Measurements from ENCODE around the gene TNN.

DNA sequence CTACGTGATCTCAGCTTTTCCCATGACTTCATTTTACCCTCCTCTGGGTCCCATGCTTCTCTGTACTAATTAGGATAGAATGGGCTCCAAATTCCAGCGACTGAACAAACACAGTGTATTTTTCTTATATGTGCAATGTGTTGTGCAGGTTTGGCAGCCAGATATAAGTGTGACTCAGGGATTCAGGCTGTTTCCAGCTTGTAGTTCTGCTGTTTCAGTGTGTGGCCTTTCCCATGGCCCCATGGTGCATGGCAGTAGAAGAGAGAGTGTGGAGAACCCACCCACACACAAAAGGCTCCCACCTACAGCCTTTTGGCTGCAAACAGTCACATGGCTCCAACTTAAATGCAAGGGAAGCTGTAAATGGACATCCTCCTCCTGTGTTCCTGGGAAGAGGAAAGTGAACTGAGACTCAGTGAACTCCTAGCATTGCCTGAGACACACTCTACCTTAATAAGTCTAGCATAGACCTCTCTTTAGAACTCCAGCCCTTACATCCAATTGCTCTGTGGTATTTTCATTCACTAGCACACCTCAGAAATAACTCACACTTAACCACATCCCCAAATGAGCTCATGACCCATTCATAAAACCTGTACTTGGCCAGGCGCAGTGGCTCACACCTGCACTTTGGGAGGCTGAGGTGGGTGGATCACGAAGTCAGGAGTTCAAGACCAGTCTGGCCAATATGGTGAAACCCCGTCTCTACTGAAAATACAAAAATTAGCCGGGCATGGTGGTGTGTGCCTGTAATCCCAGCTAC is 66.2 kb downstream of the TNN start:
- TF ChIP-seq, protein P1, sequence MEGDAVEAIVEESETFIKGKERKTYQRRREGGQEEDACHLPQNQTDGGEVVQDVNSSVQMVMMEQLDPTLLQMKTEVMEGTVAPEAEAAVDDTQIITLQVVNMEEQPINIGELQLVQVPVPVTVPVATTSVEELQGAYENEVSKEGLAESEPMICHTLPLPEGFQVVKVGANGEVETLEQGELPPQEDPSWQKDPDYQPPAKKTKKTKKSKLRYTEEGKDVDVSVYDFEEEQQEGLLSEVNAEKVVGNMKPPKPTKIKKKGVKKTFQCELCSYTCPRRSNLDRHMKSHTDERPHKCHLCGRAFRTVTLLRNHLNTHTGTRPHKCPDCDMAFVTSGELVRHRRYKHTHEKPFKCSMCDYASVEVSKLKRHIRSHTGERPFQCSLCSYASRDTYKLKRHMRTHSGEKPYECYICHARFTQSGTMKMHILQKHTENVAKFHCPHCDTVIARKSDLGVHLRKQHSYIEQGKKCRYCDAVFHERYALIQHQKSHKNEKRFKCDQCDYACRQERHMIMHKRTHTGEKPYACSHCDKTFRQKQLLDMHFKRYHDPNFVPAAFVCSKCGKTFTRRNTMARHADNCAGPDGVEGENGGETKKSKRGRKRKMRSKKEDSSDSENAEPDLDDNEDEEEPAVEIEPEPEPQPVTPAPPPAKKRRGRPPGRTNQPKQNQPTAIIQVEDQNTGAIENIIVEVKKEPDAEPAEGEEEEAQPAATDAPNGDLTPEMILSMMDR (conservative IDR thresholded peaks at IDR 0.05; ENCODE audit: low read length): no peak
- no peak for TF ChIP-seq EZH2phosphoT487 (IDR thresholded peaks at IDR 0.05; ENCODE audit: borderline replicate concordance)
